B cell (primary cell): Measurements from ENCODE around the gene NFAM1.

Experiments
- CTCF ChIP-seq: fragments of 200-600 bp; IDR thresholded peaks from one replicate; pipeline ENCODE4 v1.8.0; 2022; ENCODE audit warnings: antibody characterized with exemption, mild to moderate bottlenecking
- EZH2 ChIP-seq: IDR thresholded peaks from 2 replicates; pipeline ENCODE4 v1.6.1; 2012; ENCODE audit warnings: borderline replicate concordance, low read depth, mild to moderate bottlenecking, moderate library complexity, low read length; ENCODE audit not compliant: insufficient read depth, poor library complexity, severe bottlenecking

- TF ChIP-seq CTCF (no peak), EZH2 (no peak)
These were observed 97.2 kb downstream of the NFAM1 start for GRCh38 chr22:42334875-42335512.
